OCI-LY3 (cell line): ENCODE results near the gene RNF123.

Source experiments
- H2AFZ ChIP-seq: fragments of 200-600, 300-600 bp; shearing (Covaris generic); 2 replicates; pipeline ENCODE4 v1.6.0; 2014; ENCODE audit warnings: antibody characterized with exemption, low read depth, low read length
- H3K27ac ChIP-seq: fragments of 200-600, 300-600 bp; sonication (generic); 2 replicates; pipeline ENCODE4 v1.5.1; 2014; ENCODE audit warnings: mild to moderate bottlenecking, low read length, moderate library complexity, mixed read lengths
- H3K27me3 ChIP-seq: fragments of 200-600, 300-600 bp; sonication (generic); 2 replicates; pipeline ENCODE4 v1.6.1; 2014; ENCODE audit warnings: low read depth, low read length, mixed read lengths
- H3K36me3 ChIP-seq: fragments of 200-600, 300-600 bp; sonication (generic); replicated peaks from 2 replicates; pipeline ENCODE3; 2014; ENCODE audit warnings: low read depth, low read length, mixed read lengths
- H3K4me1 ChIP-seq: fragments of 300-600, 200-600 bp; sonication (generic); 2 replicates; pipeline ENCODE4 v1.6.1; 2014; ENCODE audit warnings: low read length, mixed read lengths
- H3K4me2 ChIP-seq: fragments of 200-600, 300-600 bp; sonication (generic); 2 replicates; pipeline ENCODE4 v1.6.1; 2014; ENCODE audit warnings: low read length, mixed read lengths
- H3K4me3 ChIP-seq: fragments of 300-600, 200-600 bp; sonication (generic); 2 replicates; pipeline ENCODE4 v1.5.1; 2014; ENCODE audit warnings: antibody characterized with exemption, mild to moderate bottlenecking, low read length, moderate library complexity
- H3K79me2 ChIP-seq: fragments of 300-600, 200-600 bp; shearing (Covaris generic); 2 replicates; pipeline ENCODE4 v1.6.1; 2014; ENCODE audit warnings: mild to moderate bottlenecking, low read length, mixed read lengths
- H3K9ac ChIP-seq: fragments of 300-600, 200-600 bp; shearing (Covaris generic); 2 replicates; pipeline ENCODE4 v1.6.0; 2014; ENCODE audit warnings: mild to moderate bottlenecking, low read length, moderate library complexity
- H3K9me3 ChIP-seq: fragments of 200-600, 300-600 bp; shearing (Covaris generic); 2 replicates; pipeline ENCODE4 v1.6.1; 2014; ENCODE audit warnings: low read length, mixed read lengths; ENCODE audit not compliant: insufficient read depth
- H4K20me1 ChIP-seq: fragments of 200-600, 300-600 bp; sonication (generic); 2 replicates; pipeline ENCODE4 v1.6.1; 2016; ENCODE audit warnings: low read length, mixed read lengths; ENCODE audit not compliant: insufficient read depth
- CTCF ChIP-seq: fragments of 200-600, 300-600 bp; sonication (generic); IDR thresholded peaks from 2 replicates; pipeline ENCODE4 v1.5.1; 2014; ENCODE audit warnings: antibody characterized with exemption, low read length, low read depth
- EZH2phosphoT487 ChIP-seq: fragments of 200-600 bp; shearing (Covaris generic); IDR thresholded peaks from 2 replicates; pipeline ENCODE4 v1.6.1; 2018; ENCODE audit warnings: antibody characterized with exemption, mixed run types, low read depth

Gene RNF123

GRCh38 chr3:49713336-49714105, 24.2 kb downstream of the RNF123 start:
- TF ChIP-seq CTCF (no peak), EZH2phosphoT487 (no peak)
- H3K4me3 ChIP-seq: no peak overlapping the region
- peaks cover 21% of the 10 kb centered on the region for H3K36me3 ChIP-seq
- H2AFZ ChIP-seq: no peak overlapping the region
- no peaks in the 10 kb centered on the region for H3K27me3 ChIP-seq
- no peak overlapping the region for H3K27ac ChIP-seq
- no peaks in the 10 kb centered on the region for H4K20me1 ChIP-seq
- no peaks in the 10 kb centered on the region for H3K4me1 ChIP-seq
- no peak overlapping the region for H3K9ac ChIP-seq
- H3K4me2 ChIP-seq: no peak overlapping the region
- no peaks in the 10 kb centered on the region for H3K9me3 ChIP-seq
- H3K79me2 ChIP-seq: no peaks in the 10 kb centered on the region

- Histone ChIP-seq H3K4me3 (no peak overlapping the region), H3K9ac (no peak overlapping the region), H4K20me1 (no peaks in the 10 kb centered on the region), H3K36me3 (peaks cover 30% of the 10 kb centered on the region), H3K27me3 (no peaks in the 10 kb centered on the region), H2AFZ (no peak overlapping the region), H3K27ac (no peak overlapping the region), H3K9me3 (no peaks in the 10 kb centered on the region), H3K79me2 (no peaks in the 10 kb centered on the region), H3K4me2 (no peak overlapping the region), H3K4me1 (no peaks in the 10 kb centered on the region)
- TF ChIP-seq CTCF (no peak), EZH2phosphoT487 (no peak)
Observed at GRCh38 chr3:49714728-49715550, 25.6 kb downstream of the RNF123 start.

GRCh38 chr3:49715611-49716121, 26.3 kb downstream of the RNF123 start:
- no peaks in the 10 kb centered on the region for H3K27me3 ChIP-seq
- no peak overlapping the region for H3K4me2 ChIP-seq
- H4K20me1 ChIP-seq: no peaks in the 10 kb centered on the region
- H3K9me3 ChIP-seq: no peaks in the 10 kb centered on the region
- no peak overlapping the region for H2AFZ ChIP-seq
- H3K4me1 ChIP-seq: no peaks in the 10 kb centered on the region
- H3K4me3 ChIP-seq: no peak overlapping the region
- no peak overlapping the region for H3K27ac ChIP-seq
- H3K9ac ChIP-seq: no peak overlapping the region
- H3K36me3 ChIP-seq: peaks cover 32% of the 10 kb centered on the region
- no peak for TF ChIP-seq CTCF
- no peak for TF ChIP-seq EZH2phosphoT487
- no peaks in the 10 kb centered on the region for H3K79me2 ChIP-seq

- H3K4me3 ChIP-seq: no peak overlapping the region
- no peaks in the 10 kb centered on the region for H4K20me1 ChIP-seq
- peaks cover 37% of the 10 kb centered on the region for H3K36me3 ChIP-seq
- TF ChIP-seq CTCF (no peak), EZH2phosphoT487 (no peak)
- H2AFZ ChIP-seq: no peak overlapping the region
- H3K4me2 ChIP-seq: no peak overlapping the region
- H3K27ac ChIP-seq: no peak overlapping the region
- H3K9me3 ChIP-seq: no peaks in the 10 kb centered on the region
- H3K9ac ChIP-seq: no peak overlapping the region
- no peaks in the 10 kb centered on the region for H3K4me1 ChIP-seq
- H3K27me3 ChIP-seq: no peaks in the 10 kb centered on the region
- H3K79me2 ChIP-seq: no peaks in the 10 kb centered on the region; the same call in 1 of the 2 replicates
Observed at GRCh38 chr3:49716169-49716568, 26.8 kb downstream of the RNF123 start.
